Astrocyte (in vitro differentiated cells and primary cell): ENCODE results near the gene TMEM201. TPM values are rescaled to one million over a fixed set of nuclear protein-coding genes. Genes with fewer than 3 reads are reported as not detected.

Source experiments
- DNase-seq: peaks from one replicate; pipeline ENCODE4 v3.0.0-alpha.2; 2010; ENCODE audit warnings: low read depth
- FAIRE-seq: peaks from 2 replicates; lab custom pipeline; 2011; peaks lifted over from hg19 to GRCh38; lab: Jason Lieb, UNC
- H2AFZ ChIP-seq: 2 replicates; pipeline ENCODE4 v1.6.0; 2012; ENCODE audit warnings: low read depth, low read length, inconsistent platforms
- H3K27ac ChIP-seq: 2 replicates; pipeline ENCODE4 v1.5.1; 2011; ENCODE audit warnings: low read depth, low read length, inconsistent platforms
- H3K27me3 ChIP-seq: 2 replicates; pipeline ENCODE4 v1.6.0; 2011; ENCODE audit warnings: low read length, inconsistent platforms; ENCODE audit not compliant: insufficient read depth
- H3K36me3 ChIP-seq: 2 replicates; pipeline ENCODE4 v1.5.1; 2011; ENCODE audit warnings: low read length, inconsistent platforms; ENCODE audit not compliant: insufficient read depth
- H3K4me1 ChIP-seq: 2 replicates; pipeline ENCODE4 v1.5.1; 2011; ENCODE audit warnings: low read length, inconsistent platforms; ENCODE audit not compliant: insufficient read depth
- H3K4me2 ChIP-seq: 2 replicates; pipeline ENCODE4 v1.6.0; 2012; ENCODE audit warnings: low read length, inconsistent platforms
- H3K4me3 ChIP-seq: 2 replicates; pipeline ENCODE4 v1.5.1; 2011; ENCODE audit warnings: low read depth, mild to moderate bottlenecking, low read length, inconsistent platforms; ENCODE audit not compliant: insufficient read depth
- H3K79me2 ChIP-seq: 2 replicates; pipeline ENCODE4 v1.6.0; 2012; ENCODE audit warnings: mild to moderate bottlenecking, low read length, inconsistent platforms; ENCODE audit not compliant: insufficient read depth
- H3K9ac ChIP-seq: 2 replicates; pipeline ENCODE4 v1.6.0; 2012; ENCODE audit warnings: mild to moderate bottlenecking, low read length, inconsistent platforms
- H3K9me3 ChIP-seq: 2 replicates; pipeline ENCODE4 v1.5.1; 2012; ENCODE audit warnings: low read depth, mild to moderate bottlenecking, low read length, inconsistent platforms; ENCODE audit not compliant: insufficient read depth
- H4K20me1 ChIP-seq: 2 replicates; pipeline ENCODE4 v1.6.0; 2012; ENCODE audit warnings: low read length, inconsistent platforms; ENCODE audit not compliant: insufficient read depth
- H3K27ac Mint-ChIP-seq: one replicate; pipeline ENCODE4 v1.8.0; 2021; ENCODE audit warnings: mild to moderate bottlenecking, mixed read lengths; ENCODE audit not compliant: unreplicated experiment
- H3K27me3 Mint-ChIP-seq: one replicate; pipeline ENCODE4 v1.8.0; 2021; ENCODE audit warnings: low read depth, mixed read lengths; ENCODE audit not compliant: unreplicated experiment
- H3K36me3 Mint-ChIP-seq: one replicate; pipeline ENCODE4 v1.8.0; 2021; ENCODE audit warnings: low read depth, mixed read lengths; ENCODE audit not compliant: unreplicated experiment
- H3K4me1 Mint-ChIP-seq: one replicate; pipeline ENCODE4 v1.8.0; 2021; ENCODE audit warnings: low read depth, mixed read lengths; ENCODE audit not compliant: unreplicated experiment
- H3K4me3 Mint-ChIP-seq: one replicate; pipeline ENCODE4 v1.8.0; 2021; ENCODE audit warnings: mild to moderate bottlenecking, moderate library complexity, mixed read lengths; ENCODE audit not compliant: unreplicated experiment
- H3K9me3 Mint-ChIP-seq: one replicate; pipeline ENCODE4 v1.8.0; 2021; ENCODE audit warnings: mild to moderate bottlenecking, mixed read lengths; ENCODE audit not compliant: unreplicated experiment
- CTCF ChIP-seq: IDR thresholded peaks from 2 replicates; pipeline ENCODE4 v1.5.1; 2011; ENCODE audit warnings: low read depth, mild to moderate bottlenecking, inconsistent platforms, low read length, moderate library complexity; ENCODE audit not compliant: insufficient read depth
- EZH2 ChIP-seq: IDR thresholded peaks from 2 replicates; pipeline ENCODE4 v1.6.1; 2012; ENCODE audit warnings: mild to moderate bottlenecking, low read length, inconsistent platforms; ENCODE audit not compliant: insufficient read depth
- total RNA-seq: library from RNA; stranded (reverse); gene quantifications from 2 replicates; pipeline ENCODE4 v1.2.1, GENCODE V29; 2021

Gene TMEM201
- total RNA-seq, 1 donor from 2014 or later, result 10.0 TPM

- no peaks in the 10 kb centered on the region for H3K79me2 ChIP-seq
- H3K27me3 ChIP-seq, result peaks cover 14% of the 10 kb centered on the region
- no peak overlapping the region for H3K4me3 ChIP-seq
- no peak overlapping the region for H2AFZ ChIP-seq
- H3K9me3 ChIP-seq, result no peaks in the 10 kb centered on the region
- DNase-seq, result no peak
- H4K20me1 ChIP-seq, result peaks cover 3% of the 10 kb centered on the region
- Mint-ChIP-seq H3K36me3 (no peaks in the 10 kb centered on the region), H3K4me3 (no peak overlapping the region), H3K27ac (no peak overlapping the region), H3K9me3 (peaks cover 3% of the 10 kb centered on the region), H3K4me1 (peaks cover 4% of the 10 kb centered on the region), H3K27me3 (peaks cover 26% of the 10 kb centered on the region)
- H3K9ac ChIP-seq, result no peak overlapping the region
- FAIRE-seq, result no peak
- TF ChIP-seq EZH2 (no peak), CTCF (no peak)
- no peaks in the 10 kb centered on the region for H3K36me3 ChIP-seq
- H3K4me2 ChIP-seq, result no peak overlapping the region
- no peak overlapping the region for H3K27ac ChIP-seq
- peaks cover 2% of the 10 kb centered on the region for H3K4me1 ChIP-seq
Observed at GRCh38 chr1:9655836-9656235, 67.1 kb downstream of the TMEM201 start.

GRCh38 chr1:9657521-9658032 lies 68.9 kb downstream of the TMEM201 start:
- DNase-seq (no peak), FAIRE-seq (no peak)
- no peak overlapping the region for H3K27ac Mint-ChIP-seq
- H3K4me2 ChIP-seq, result no peak overlapping the region
- H3K4me3 Mint-ChIP-seq, result no peak overlapping the region
- H3K4me1 Mint-ChIP-seq, result peaks cover 4% of the 10 kb centered on the region
- H3K9me3 Mint-ChIP-seq, result peaks cover 3% of the 10 kb centered on the region
- no peaks in the 10 kb centered on the region for H3K9me3 ChIP-seq
- H3K79me2 ChIP-seq, result no peaks in the 10 kb centered on the region
- no peak overlapping the region for H3K27ac ChIP-seq
- H4K20me1 ChIP-seq, result peaks cover 3% of the 10 kb centered on the region
- H3K9ac ChIP-seq, result no peak overlapping the region
- no peaks in the 10 kb centered on the region for H3K4me1 ChIP-seq
- H3K27me3 ChIP-seq, result peaks cover 8% of the 10 kb centered on the region
- TF ChIP-seq EZH2 (no peak), CTCF (no peak)
- no peaks in the 10 kb centered on the region for H3K36me3 Mint-ChIP-seq
- no peak overlapping the region for H2AFZ ChIP-seq
- no peaks in the 10 kb centered on the region for H3K36me3 ChIP-seq
- peaks cover 24% of the 10 kb centered on the region for H3K27me3 Mint-ChIP-seq
- H3K4me3 ChIP-seq, result no peak overlapping the region

GRCh38 chr1:9658199-9658598 lies 69.5 kb downstream of the TMEM201 start:
- TF ChIP-seq CTCF, result no peak
- no peak for TF ChIP-seq EZH2
- Mint-ChIP-seq H3K36me3 (no peaks in the 10 kb centered on the region), H3K4me1 (peaks cover 4% of the 10 kb centered on the region), H3K27me3 (peaks cover 20% of the 10 kb centered on the region), H3K4me3 (no peak overlapping the region), H3K27ac (no peak overlapping the region), H3K9me3 (peaks cover 3% of the 10 kb centered on the region)
- no peak for FAIRE-seq
- Histone ChIP-seq H3K27ac (no peak overlapping the region), H3K27me3 (peaks cover 3% of the 10 kb centered on the region), H3K9ac (no peak overlapping the region), H3K9me3 (no peaks in the 10 kb centered on the region), H2AFZ (no peak overlapping the region), H4K20me1 (peaks cover under 1% of the 10 kb centered on the region), H3K36me3 (no peaks in the 10 kb centered on the region), H3K79me2 (no peaks in the 10 kb centered on the region), H3K4me3 (no peak overlapping the region), H3K4me1 (no peaks in the 10 kb centered on the region), H3K4me2 (no peak overlapping the region)
- DNase-seq, result no peak
